Measurements from ENCODE around the gene LPP.

DNA sequence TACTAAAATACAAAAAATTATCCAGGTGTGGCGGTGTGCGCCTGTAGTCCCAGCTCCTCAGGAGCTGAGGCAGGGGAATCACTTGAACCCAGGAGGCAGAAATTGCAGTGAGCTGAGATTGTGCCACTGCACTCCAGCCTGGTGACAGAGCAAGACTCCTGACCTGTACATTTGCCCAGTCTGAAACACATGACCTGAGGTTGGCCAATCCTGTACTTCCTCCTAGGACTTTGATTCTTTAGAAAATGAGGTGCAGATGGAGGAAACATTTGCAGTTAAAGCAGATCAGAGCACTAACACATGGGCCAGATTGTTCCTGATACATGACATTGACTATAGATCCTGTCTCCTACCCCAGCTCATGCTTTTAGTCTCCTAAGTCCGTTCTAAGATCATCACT is 28.9 kb upstream of the LPP start:
- no peak for TF ChIP-seq CTCF (IDR thresholded peaks at IDR 0.05; ENCODE audit: low read length)
- no peak for TF ChIP-seq EZH2 (IDR thresholded peaks at IDR 0.05; ENCODE audit: borderline replicate concordance, low read length)
